Trophoblast cell (in vitro differentiated cells and primary cell): ENCODE results near the gene USH2A.

Experiments
- DNase-seq, 2 donors: peaks; one replicate each; pipeline ENCODE4 v3.0.0-alpha.2; 2016
- H2AFZ ChIP-seq: 2 replicates; pipeline ENCODE4 v1.6.1; 2013; ENCODE audit warnings: low read length, moderate library complexity, mild to moderate bottlenecking; ENCODE audit not compliant: insufficient read depth, poor library complexity
- H2AK5ac ChIP-seq: 2 replicates; pipeline ENCODE4 v1.6.1; 2013; ENCODE audit warnings: mild to moderate bottlenecking, low read length
- H2BK120ac ChIP-seq: 2 replicates; pipeline ENCODE4 v1.6.1; 2013; ENCODE audit warnings: low read length, mild to moderate bottlenecking, moderate library complexity; ENCODE audit not compliant: insufficient read depth, poor library complexity
- H2BK12ac ChIP-seq: 2 replicates; pipeline ENCODE4 v1.6.1; 2013; ENCODE audit warnings: mild to moderate bottlenecking, low read length, moderate library complexity
- H2BK5ac ChIP-seq: 2 replicates; pipeline ENCODE4 v1.6.1; 2013; ENCODE audit warnings: low read length, low read depth, moderate library complexity, mild to moderate bottlenecking; ENCODE audit not compliant: poor library complexity
- H3K14ac ChIP-seq: 2 replicates; pipeline ENCODE4 v1.6.1; 2013; ENCODE audit warnings: mild to moderate bottlenecking, low read length
- H3K18ac ChIP-seq: 2 replicates; pipeline ENCODE4 v1.6.1; 2013; ENCODE audit warnings: mild to moderate bottlenecking, low read length
- H3K23ac ChIP-seq: 2 replicates; pipeline ENCODE4 v1.6.1; 2013; ENCODE audit warnings: low read length
- H3K27ac ChIP-seq: 2 replicates; pipeline ENCODE4 v1.5.1; 2013; ENCODE audit warnings: low read depth, mild to moderate bottlenecking, inconsistent platforms, low read length, moderate library complexity
- H3K27me3 ChIP-seq: 2 replicates; pipeline ENCODE4 v1.6.1; 2013; ENCODE audit warnings: inconsistent platforms, mild to moderate bottlenecking, low read length, moderate library complexity; ENCODE audit not compliant: insufficient read depth
- H3K36me3 ChIP-seq, 2 experiments: 1 replicate in 1 of 2; 2 replicates in 1 of 2; pipeline ENCODE4 v1.6.1; 2013; ENCODE audit warnings: low read length in 2 of 2, mild to moderate bottlenecking in 2 of 2, moderate library complexity in 1 of 2; ENCODE audit not compliant: insufficient read depth in 2 of 2, control insufficient read depth in 1 of 2
- H3K4ac ChIP-seq: 2 replicates; pipeline ENCODE4 v1.6.1; 2013; ENCODE audit warnings: low read depth, mild to moderate bottlenecking, low read length, moderate library complexity
- H3K4me1 ChIP-seq, 2 experiments: 1 replicate in 1 of 2; 2 replicates in 1 of 2; pipeline ENCODE4 v1.6.1; 2013; ENCODE audit warnings: low read length in 2 of 2, mild to moderate bottlenecking in 2 of 2, moderate library complexity in 1 of 2; ENCODE audit not compliant: insufficient read depth in 2 of 2, control insufficient read depth in 1 of 2
- H3K4me2 ChIP-seq: 2 replicates; pipeline ENCODE4 v1.6.1; 2013; ENCODE audit warnings: inconsistent platforms, mild to moderate bottlenecking, low read length, moderate library complexity
- H3K4me3 ChIP-seq: 2 replicates; pipeline ENCODE4 v1.5.1; 2013; ENCODE audit warnings: mild to moderate bottlenecking, low read depth, low read length, inconsistent platforms
- H3K79me1 ChIP-seq: one replicate; pipeline ENCODE4 v1.6.1; 2013; ENCODE audit warnings: low read length
- H3K79me2 ChIP-seq: 2 replicates; pipeline ENCODE4 v1.6.1; 2013; ENCODE audit warnings: low read length, mild to moderate bottlenecking; ENCODE audit not compliant: control insufficient read depth, insufficient read depth, poor library complexity
- H3K9ac ChIP-seq: 2 replicates; pipeline ENCODE4 v1.6.1; 2013; ENCODE audit warnings: mild to moderate bottlenecking, low read length
- H3K9me3 ChIP-seq: 2 replicates; pipeline ENCODE4 v1.6.1; 2013; ENCODE audit warnings: low read depth, mild to moderate bottlenecking, control low read depth, inconsistent platforms, low read length; ENCODE audit not compliant: insufficient read depth
- H4K12ac ChIP-seq: 2 replicates; pipeline ENCODE4 v1.6.1; 2013; ENCODE audit warnings: low read depth, mild to moderate bottlenecking, low read length, moderate library complexity
- H4K8ac ChIP-seq: 2 replicates; pipeline ENCODE4 v1.6.1; 2013; ENCODE audit warnings: low read depth, mild to moderate bottlenecking, low read length, moderate library complexity
- H4K91ac ChIP-seq: one replicate; pipeline ENCODE4 v1.6.1; 2013; ENCODE audit warnings: low read depth, mild to moderate bottlenecking, low read length, moderate library complexity
- WGBS: extraction: QIAGEN DNeasy Blood & Tissue Kit; methylation state at CpG from one replicate; pipeline ENCODE4 v1.1.7; 2013; ENCODE audit warnings: missing lambda C conversion rate; ENCODE audit not compliant: insufficient read length, insufficient coverage; ENCODE audit errors: extremely low coverage; 5-methylcytosine and 5-hydroxymethylcytosine counted together

The USH2A gene

DNA sequence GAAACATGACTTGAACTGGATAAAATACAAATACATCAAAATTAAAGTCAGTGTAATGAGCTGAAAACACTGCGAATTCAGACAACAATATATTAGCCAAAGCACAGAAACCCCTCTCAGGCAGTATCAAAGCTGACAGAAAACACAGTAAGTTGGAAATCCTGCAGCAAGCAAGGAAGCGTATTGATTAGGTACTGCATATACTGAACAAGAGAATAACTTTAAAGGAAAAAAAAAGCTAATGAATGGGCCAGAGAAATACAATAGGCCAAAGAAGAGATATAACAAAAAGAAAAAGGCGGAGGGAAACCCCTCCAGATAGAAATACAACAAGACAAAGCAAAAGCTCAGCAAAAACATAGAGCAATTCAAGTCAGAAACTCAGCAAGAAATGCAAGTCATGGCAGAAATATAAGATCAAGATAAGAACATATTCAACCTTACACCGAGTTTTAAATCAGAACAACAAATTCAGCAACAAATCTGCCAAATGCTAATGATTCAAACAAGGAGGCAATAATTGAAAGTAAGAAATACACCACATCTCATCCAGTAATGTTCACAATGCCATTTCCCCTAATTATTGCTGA, 299.0 kb downstream of the USH2A start:
- Histone ChIP-seq H2BK120ac (no peak overlapping the region), H3K27me3 (no peaks in the 10 kb centered on the region), H4K91ac (no peak overlapping the region), H3K4me1 (no peaks in the 10 kb centered on the region), H3K14ac (no peak overlapping the region), H3K36me3 (no peaks in the 10 kb centered on the region), H4K12ac (no peak overlapping the region), H3K4me3 (no peak overlapping the region), H4K8ac (no peak overlapping the region), H3K27ac (no peak overlapping the region), H3K4me2 (no peak overlapping the region), H3K18ac (no peak overlapping the region), H3K9me3 (no peaks in the 10 kb centered on the region), H3K4ac (no peak overlapping the region), H2AFZ (no peak overlapping the region), H3K79me1 (no peaks in the 10 kb centered on the region), H3K9ac (no peak overlapping the region), H2AK5ac (no peak overlapping the region), H3K79me2 (no peaks in the 10 kb centered on the region), H3K23ac (no peak overlapping the region), H2BK5ac (no peak overlapping the region), H2BK12ac (no peak overlapping the region)
- WGBS, result no CpG with 5 or more reads among the region's 4 CpGs
- no peak for DNase-seq

DNA sequence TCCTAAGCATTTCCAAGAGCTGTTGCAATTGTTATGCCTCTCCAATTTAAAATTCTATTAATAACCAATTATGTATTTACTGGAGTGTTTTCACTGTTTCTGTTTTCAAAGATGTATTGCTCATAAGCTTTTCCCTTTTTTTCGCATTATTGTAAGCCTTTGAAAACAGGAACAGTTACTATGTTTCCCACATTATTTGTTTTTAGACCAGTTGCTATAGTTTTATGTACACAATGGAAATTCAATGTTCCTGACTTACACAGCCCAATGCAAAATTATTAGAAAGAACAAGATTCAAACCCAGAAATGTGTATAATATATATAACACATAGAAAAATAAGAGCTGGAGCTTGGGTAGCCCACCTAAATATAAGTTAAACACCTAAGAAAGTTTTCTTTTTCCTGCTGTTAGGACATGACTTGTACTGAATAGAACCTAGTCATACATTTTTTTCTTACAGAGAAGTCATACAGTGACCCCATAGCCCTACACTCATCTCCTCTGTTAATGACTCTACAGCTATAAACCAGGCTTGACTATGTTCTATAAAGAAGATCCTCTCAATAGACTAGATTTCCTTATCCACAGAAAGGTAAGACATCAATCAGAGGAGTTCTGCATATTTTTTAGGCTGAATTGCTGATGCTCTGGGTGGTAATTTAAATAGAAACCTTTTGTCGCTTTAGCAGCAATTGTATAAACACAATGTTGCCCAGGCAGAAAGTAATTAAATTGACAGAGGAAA, 299.6 kb downstream of the USH2A start:
- no peak for DNase-seq
- H2AFZ ChIP-seq, result no peak overlapping the region
- no peak overlapping the region for H3K9ac ChIP-seq
- no peak overlapping the region for H3K4ac ChIP-seq
- no CpG with 5 or more reads among the region's 2 CpGs for WGBS
- no peak overlapping the region for H4K91ac ChIP-seq
- H3K9me3 ChIP-seq, result no peaks in the 10 kb centered on the region
- no peak overlapping the region for H4K8ac ChIP-seq
- H3K4me2 ChIP-seq, result no peak overlapping the region
- no peaks in the 10 kb centered on the region for H3K79me1 ChIP-seq
- H3K36me3 ChIP-seq, result no peaks in the 10 kb centered on the region
- no peaks in the 10 kb centered on the region for H3K4me1 ChIP-seq
- H3K27ac ChIP-seq, result no peak overlapping the region
- H2BK12ac ChIP-seq, result no peak overlapping the region
- no peak overlapping the region for H3K4me3 ChIP-seq
- no peak overlapping the region for H2BK5ac ChIP-seq
- no peaks in the 10 kb centered on the region for H3K27me3 ChIP-seq
- H3K79me2 ChIP-seq, result no peaks in the 10 kb centered on the region
- H3K18ac ChIP-seq, result no peak overlapping the region
- H3K23ac ChIP-seq, result no peak overlapping the region
- H4K12ac ChIP-seq, result no peak overlapping the region
- no peak overlapping the region for H2BK120ac ChIP-seq
- H2AK5ac ChIP-seq, result no peak overlapping the region
- H3K14ac ChIP-seq, result no peak overlapping the region

- no peaks in the 10 kb centered on the region for H3K9me3 ChIP-seq
- no peak overlapping the region for H4K91ac ChIP-seq
- no peaks in the 10 kb centered on the region for H3K79me2 ChIP-seq
- no peak overlapping the region for H4K8ac ChIP-seq
- no peak overlapping the region for H3K4me2 ChIP-seq
- H3K14ac ChIP-seq, result no peak overlapping the region
- H4K12ac ChIP-seq, result no peak overlapping the region
- H2BK12ac ChIP-seq, result no peak overlapping the region
- no peaks in the 10 kb centered on the region for H3K4me1 ChIP-seq
- no peak overlapping the region for H3K27ac ChIP-seq
- H2AK5ac ChIP-seq, result no peak overlapping the region
- no peak overlapping the region for H2BK120ac ChIP-seq
- DNase-seq, result peak; percentile 8 to 57
- H2BK5ac ChIP-seq, result no peak overlapping the region
- no peak overlapping the region for H3K18ac ChIP-seq
- no peak overlapping the region for H3K9ac ChIP-seq
- no peak overlapping the region for H3K4ac ChIP-seq
- no peak overlapping the region for H2AFZ ChIP-seq
- no peak overlapping the region for H3K4me3 ChIP-seq
- H3K23ac ChIP-seq, result no peak overlapping the region
- no CpG with 5 or more reads among the region's 2 CpGs for WGBS
- H3K27me3 ChIP-seq, result no peaks in the 10 kb centered on the region
- no peaks in the 10 kb centered on the region for H3K36me3 ChIP-seq
- H3K79me1 ChIP-seq, result no peaks in the 10 kb centered on the region
Observed at GRCh38 chr1:216119600-216119999, 303.6 kb downstream of the USH2A start.

DNA sequence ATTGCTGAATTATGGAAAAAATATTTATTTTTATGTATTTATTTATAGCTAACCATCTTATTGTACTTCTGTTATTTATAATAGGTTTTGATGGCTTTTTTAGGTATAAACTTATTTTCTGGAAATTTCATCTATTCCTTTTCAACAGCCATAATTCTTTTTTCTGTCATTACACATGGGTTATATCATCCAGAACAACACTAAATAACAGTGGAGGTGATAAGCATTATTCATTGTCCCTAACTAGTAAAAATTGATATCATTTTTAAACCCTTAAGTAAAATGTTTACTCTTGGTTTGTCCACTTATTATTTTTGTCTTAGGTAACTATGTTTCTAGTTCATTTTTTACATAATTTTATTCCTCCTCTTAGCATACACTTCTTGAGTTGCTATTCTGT, 309.1 kb downstream of the USH2A start:
- Histone ChIP-seq H4K91ac (no peak overlapping the region), H3K27me3 (no peaks in the 10 kb centered on the region), H3K4ac (no peak overlapping the region), H2AFZ (no peak overlapping the region), H2BK120ac (no peak overlapping the region), H2AK5ac (no peak overlapping the region), H3K9me3 (no peaks in the 10 kb centered on the region), H3K4me1 (no peaks in the 10 kb centered on the region), H3K18ac (no peak overlapping the region), H2BK12ac (no peak overlapping the region), H3K23ac (no peak overlapping the region), H3K79me1 (no peaks in the 10 kb centered on the region), H3K4me3 (no peak overlapping the region), H3K9ac (no peak overlapping the region), H3K27ac (no peak overlapping the region), H3K4me2 (no peak overlapping the region), H3K36me3 (no peaks in the 10 kb centered on the region), H3K79me2 (no peaks in the 10 kb centered on the region), H4K8ac (no peak overlapping the region), H2BK5ac (no peak overlapping the region), H3K14ac (no peak overlapping the region), H4K12ac (no peak overlapping the region)
- no peak for DNase-seq
